GM12878 (cell line): ENCODE measurements around the gene SIK3. TPM values are rescaled to one million over a fixed set of nuclear protein-coding genes. Genes with fewer than 3 reads are reported as not detected.

Experiments used
- ATF7 ChIP-seq: fragments of 450-650 bp; IDR thresholded peaks from 2 replicates; pipeline ENCODE4 v1.6.1; 2016; ENCODE audit warnings: low read depth, mild to moderate bottlenecking
- CEBPB ChIP-seq, 2 experiments: fragments of 150-350 bp in 1 of 2; IDR thresholded peaks; 2 replicates each; pipeline ENCODE4 v1.6.1; 2012 to 2014; ENCODE audit warnings: low read depth in 2 of 2, low read length in 2 of 2, borderline replicate concordance in 1 of 2, inconsistent platforms in 1 of 2
- CHD2 ChIP-seq: IDR thresholded peaks from 2 replicates; pipeline ENCODE4 v1.6.1; 2011; ENCODE audit warnings: low read depth, low read length, improper control_type of control experiment, borderline replicate concordance
- CREM ChIP-seq: IDR thresholded peaks from 2 replicates; pipeline ENCODE4 v1.6.1; 2014; ENCODE audit warnings: antibody characterized with exemption, low read depth
- DPF2 ChIP-seq: fragments of 450-650 bp; IDR thresholded peaks from 2 replicates; pipeline ENCODE4 v1.6.1; 2017; ENCODE audit warnings: mild to moderate bottlenecking
- EED ChIP-seq: sonication (generic); IDR thresholded peaks from 2 replicates; pipeline ENCODE4 v1.6.1; 2016; ENCODE audit warnings: antibody characterized with exemption, low read depth
- GATAD2B ChIP-seq: fragments of 450-650 bp; conservative IDR thresholded peaks from 2 replicates; pipeline ENCODE4 v1.6.1; 2017; ENCODE audit warnings: low read depth, mild to moderate bottlenecking, moderate library complexity
- IKZF2 ChIP-seq, 2 experiments: fragments of 450-650 bp; IDR thresholded peaks; 2 replicates each; pipeline ENCODE4 v1.6.1; 2017; ENCODE audit warnings: mild to moderate bottlenecking in 2 of 2, moderate library complexity in 2 of 2
- POU2F2 ChIP-seq: IDR thresholded peaks from 3 replicates; pipeline ENCODE4 v1.6.1; 2011; ENCODE audit warnings: low read depth, mild to moderate bottlenecking, low read length, borderline replicate concordance
- TARDBP ChIP-seq: IDR thresholded peaks from 2 replicates; pipeline ENCODE4 v1.6.1; 2016; ENCODE audit warnings: borderline replicate concordance
- TBL1XR1 ChIP-seq: IDR thresholded peaks from 2 replicates; pipeline ENCODE4 v1.6.1; 2012; ENCODE audit warnings: low read depth, low read length, improper control_type of control experiment
- YBX1 ChIP-seq: fragments of 450-650 bp; IDR thresholded peaks from 2 replicates; pipeline ENCODE4 v1.6.1; 2016; ENCODE audit warnings: antibody characterized with exemption
- ZBED1 ChIP-seq: IDR thresholded peaks from 2 replicates; pipeline ENCODE4 v1.6.1; 2016; ENCODE audit warnings: borderline replicate concordance
- polyA plus RNA-seq, 11 experiments: library from polyadenylated mRNA; depleted of rRNA in 4 of 11; unstranded in 6 of 11; stranded (reverse) in 5 of 11; fragments of >200 nt; fragmentation: Nextera tagmentation in 4 of 11; fragmentation: Illumina TruSeq in 1 of 11; extraction: Ambion mirVana in 4 of 11; extraction: Trizol in 1 of 11; gene quantifications; 1 replicate in 1 of 11; 2 replicates in 10 of 11; pipeline versions ENCODE4 v1.2.1 to v1.2.3, GENCODE V29; 2011 to 2016; ENCODE audit warnings: inconsistent platforms in 2 of 11, missing spikeins in 2 of 11, low read depth in 1 of 11
- total RNA-seq, 4 experiments: library from RNA; depleted of rRNA in 3 of 4; stranded (reverse); fragments of >200 nt in 3 of 4; fragmentation: Illumina TruSeq in 1 of 4; extraction: Trizol in 1 of 4; gene quantifications; 2 replicates each; pipeline versions ENCODE4 v1.2.1 to v1.2.3, GENCODE V29; 2013 to 2021
- TF ChIP-seq, protein P1 (sequence below): fragments of 450-650 bp; IDR thresholded peaks from 2 replicates; pipeline ENCODE4 v1.6.1; 2018; ENCODE audit warnings: mild to moderate bottlenecking, low read depth, moderate library complexity; ENCODE audit not compliant: partially characterized antibody
- TF ChIP-seq, protein P2 (sequence below): fragments of 450-650 bp; formaldehyde crosslinking; IDR thresholded peaks from 2 replicates; pipeline ENCODE4 v1.4.0; 2020; ENCODE audit warnings: mild to moderate bottlenecking, moderate library complexity
- TF ChIP-seq, protein P3 (sequence below): IDR thresholded peaks from 2 replicates; pipeline ENCODE4 v1.6.1; 2012; ENCODE audit warnings: mild to moderate bottlenecking, low read depth, low read length
- TF ChIP-seq, protein P4 (sequence below): fragments of 450-650 bp; IDR thresholded peaks from 2 replicates; pipeline ENCODE4 v1.6.1; 2017; ENCODE audit warnings: borderline replicate concordance

SIK3 gene
- total and polyA plus RNA-seq, 10 of the 15 experiments (the other 5 are each of a cell fraction or from before 2014, with no cell fraction given): 2.5 to 31.9 (median 11.1) TPM

DNA sequence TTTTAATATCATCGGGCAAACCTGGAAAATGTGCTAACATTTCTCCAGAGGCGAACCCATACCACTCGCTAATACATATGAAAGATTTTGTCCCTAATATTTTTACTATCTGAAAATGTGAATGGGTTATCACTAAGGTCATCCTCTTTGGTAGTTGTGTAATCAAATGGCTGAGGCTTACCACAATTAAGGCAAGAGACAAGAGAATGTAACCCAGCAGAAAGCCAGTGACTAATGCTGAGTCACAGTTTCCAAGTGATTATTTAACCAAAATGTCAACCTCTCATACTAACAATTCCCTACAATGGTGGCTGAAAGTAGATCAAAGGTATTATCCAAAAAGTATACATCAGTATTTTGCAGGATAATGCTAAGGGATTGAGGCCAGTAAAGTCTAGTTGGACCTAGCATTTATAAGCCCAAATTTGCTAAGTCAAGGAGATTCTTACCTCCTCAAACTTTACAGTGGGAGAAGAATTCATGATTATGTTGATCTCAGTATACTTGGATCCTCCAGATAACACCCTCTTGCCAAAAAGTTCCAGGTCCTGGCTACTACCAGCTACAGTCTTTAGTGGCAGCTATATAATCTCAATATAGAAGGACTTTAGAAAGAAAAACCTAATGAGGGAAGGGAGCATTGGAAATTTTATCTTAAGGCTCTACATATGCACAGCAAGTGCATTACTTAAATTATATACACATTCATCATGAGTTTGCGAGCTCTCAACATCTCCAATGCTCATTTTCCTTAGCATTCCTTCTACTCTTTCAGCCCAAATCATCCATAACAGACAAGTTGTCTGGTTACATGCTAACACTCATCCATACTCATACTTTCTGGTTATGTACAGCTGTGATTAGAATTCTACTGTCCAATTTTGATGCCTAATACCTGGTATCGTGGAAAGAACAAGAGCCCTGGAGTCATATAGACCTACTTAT is 25.4 kb downstream of the SIK3 start (continued):
- TF ChIP-seq ZBED1: no peak
- TF ChIP-seq IKZF2 (IDR thresholded peaks at IDR 0.05): peak; percentile 47 to 59; a peak in 3 of 4 replicates
- TF ChIP-seq POU2F2: no peak
- TF ChIP-seq ATF7: peak; percentile 66
- TF ChIP-seq, protein P1, sequence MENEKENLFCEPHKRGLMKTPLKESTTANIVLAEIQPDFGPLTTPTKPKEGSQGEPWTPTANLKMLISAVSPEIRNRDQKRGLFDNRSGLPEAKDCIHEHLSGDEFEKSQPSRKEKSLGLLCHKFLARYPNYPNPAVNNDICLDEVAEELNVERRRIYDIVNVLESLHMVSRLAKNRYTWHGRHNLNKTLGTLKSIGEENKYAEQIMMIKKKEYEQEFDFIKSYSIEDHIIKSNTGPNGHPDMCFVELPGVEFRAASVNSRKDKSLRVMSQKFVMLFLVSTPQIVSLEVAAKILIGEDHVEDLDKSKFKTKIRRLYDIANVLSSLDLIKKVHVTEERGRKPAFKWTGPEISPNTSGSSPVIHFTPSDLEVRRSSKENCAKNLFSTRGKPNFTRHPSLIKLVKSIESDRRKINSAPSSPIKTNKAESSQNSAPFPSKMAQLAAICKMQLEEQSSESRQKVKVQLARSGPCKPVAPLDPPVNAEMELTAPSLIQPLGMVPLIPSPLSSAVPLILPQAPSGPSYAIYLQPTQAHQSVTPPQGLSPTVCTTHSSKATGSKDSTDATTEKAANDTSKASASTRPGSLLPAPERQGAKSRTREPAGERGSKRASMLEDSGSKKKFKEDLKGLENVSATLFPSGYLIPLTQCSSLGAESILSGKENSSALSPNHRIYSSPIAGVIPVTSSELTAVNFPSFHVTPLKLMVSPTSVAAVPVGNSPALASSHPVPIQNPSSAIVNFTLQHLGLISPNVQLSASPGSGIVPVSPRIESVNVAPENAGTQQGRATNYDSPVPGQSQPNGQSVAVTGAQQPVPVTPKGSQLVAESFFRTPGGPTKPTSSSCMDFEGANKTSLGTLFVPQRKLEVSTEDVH: no peak
- TF ChIP-seq TBL1XR1: no peak
- no peak for TF ChIP-seq CEBPB (IDR thresholded peaks at IDR 0.05; ENCODE audit: borderline replicate concordance in 1 of 2, low read depth in 2 of 2, low read length in 2 of 2)
- TF ChIP-seq YBX1: no peak
- no peak for TF ChIP-seq EED
- TF ChIP-seq, protein P2, sequence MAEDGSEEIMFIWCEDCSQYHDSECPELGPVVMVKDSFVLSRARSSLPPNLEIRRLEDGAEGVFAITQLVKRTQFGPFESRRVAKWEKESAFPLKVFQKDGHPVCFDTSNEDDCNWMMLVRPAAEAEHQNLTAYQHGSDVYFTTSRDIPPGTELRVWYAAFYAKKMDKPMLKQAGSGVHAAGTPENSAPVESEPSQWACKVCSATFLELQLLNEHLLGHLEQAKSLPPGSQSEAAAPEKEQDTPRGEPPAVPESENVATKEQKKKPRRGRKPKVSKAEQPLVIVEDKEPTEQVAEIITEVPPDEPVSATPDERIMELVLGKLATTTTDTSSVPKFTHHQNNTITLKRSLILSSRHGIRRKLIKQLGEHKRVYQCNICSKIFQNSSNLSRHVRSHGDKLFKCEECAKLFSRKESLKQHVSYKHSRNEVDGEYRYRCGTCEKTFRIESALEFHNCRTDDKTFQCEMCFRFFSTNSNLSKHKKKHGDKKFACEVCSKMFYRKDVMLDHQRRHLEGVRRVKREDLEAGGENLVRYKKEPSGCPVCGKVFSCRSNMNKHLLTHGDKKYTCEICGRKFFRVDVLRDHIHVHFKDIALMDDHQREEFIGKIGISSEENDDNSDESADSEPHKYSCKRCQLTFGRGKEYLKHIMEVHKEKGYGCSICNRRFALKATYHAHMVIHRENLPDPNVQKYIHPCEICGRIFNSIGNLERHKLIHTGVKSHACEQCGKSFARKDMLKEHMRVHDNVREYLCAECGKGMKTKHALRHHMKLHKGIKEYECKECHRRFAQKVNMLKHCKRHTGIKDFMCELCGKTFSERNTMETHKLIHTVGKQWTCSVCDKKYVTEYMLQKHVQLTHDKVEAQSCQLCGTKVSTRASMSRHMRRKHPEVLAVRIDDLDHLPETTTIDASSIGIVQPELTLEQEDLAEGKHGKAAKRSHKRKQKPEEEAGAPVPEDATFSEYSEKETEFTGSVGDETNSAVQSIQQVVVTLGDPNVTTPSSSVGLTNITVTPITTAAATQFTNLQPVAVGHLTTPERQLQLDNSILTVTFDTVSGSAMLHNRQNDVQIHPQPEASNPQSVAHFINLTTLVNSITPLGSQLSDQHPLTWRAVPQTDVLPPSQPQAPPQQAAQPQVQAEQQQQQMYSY: no peak
- 0 out of 2 replicates have a peak, but pooled peaks have one; percentile 22 for TF ChIP-seq CREM
- TF ChIP-seq, protein P3, sequence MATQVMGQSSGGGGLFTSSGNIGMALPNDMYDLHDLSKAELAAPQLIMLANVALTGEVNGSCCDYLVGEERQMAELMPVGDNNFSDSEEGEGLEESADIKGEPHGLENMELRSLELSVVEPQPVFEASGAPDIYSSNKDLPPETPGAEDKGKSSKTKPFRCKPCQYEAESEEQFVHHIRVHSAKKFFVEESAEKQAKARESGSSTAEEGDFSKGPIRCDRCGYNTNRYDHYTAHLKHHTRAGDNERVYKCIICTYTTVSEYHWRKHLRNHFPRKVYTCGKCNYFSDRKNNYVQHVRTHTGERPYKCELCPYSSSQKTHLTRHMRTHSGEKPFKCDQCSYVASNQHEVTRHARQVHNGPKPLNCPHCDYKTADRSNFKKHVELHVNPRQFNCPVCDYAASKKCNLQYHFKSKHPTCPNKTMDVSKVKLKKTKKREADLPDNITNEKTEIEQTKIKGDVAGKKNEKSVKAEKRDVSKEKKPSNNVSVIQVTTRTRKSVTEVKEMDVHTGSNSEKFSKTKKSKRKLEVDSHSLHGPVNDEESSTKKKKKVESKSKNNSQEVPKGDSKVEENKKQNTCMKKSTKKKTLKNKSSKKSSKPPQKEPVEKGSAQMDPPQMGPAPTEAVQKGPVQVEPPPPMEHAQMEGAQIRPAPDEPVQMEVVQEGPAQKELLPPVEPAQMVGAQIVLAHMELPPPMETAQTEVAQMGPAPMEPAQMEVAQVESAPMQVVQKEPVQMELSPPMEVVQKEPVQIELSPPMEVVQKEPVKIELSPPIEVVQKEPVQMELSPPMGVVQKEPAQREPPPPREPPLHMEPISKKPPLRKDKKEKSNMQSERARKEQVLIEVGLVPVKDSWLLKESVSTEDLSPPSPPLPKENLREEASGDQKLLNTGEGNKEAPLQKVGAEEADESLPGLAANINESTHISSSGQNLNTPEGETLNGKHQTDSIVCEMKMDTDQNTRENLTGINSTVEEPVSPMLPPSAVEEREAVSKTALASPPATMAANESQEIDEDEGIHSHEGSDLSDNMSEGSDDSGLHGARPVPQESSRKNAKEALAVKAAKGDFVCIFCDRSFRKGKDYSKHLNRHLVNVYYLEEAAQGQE: no peak
- no peak for TF ChIP-seq CHD2
- no peak for TF ChIP-seq GATAD2B
- peak; percentile 74 for TF ChIP-seq DPF2
- TF ChIP-seq TARDBP: no peak
- TF ChIP-seq, protein P4, sequence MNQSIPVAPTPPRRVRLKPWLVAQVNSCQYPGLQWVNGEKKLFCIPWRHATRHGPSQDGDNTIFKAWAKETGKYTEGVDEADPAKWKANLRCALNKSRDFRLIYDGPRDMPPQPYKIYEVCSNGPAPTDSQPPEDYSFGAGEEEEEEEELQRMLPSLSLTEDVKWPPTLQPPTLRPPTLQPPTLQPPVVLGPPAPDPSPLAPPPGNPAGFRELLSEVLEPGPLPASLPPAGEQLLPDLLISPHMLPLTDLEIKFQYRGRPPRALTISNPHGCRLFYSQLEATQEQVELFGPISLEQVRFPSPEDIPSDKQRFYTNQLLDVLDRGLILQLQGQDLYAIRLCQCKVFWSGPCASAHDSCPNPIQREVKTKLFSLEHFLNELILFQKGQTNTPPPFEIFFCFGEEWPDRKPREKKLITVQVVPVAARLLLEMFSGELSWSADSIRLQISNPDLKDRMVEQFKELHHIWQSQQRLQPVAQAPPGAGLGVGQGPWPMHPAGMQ: no peak
